ENCODE data around the gene LGMN.

DNA sequence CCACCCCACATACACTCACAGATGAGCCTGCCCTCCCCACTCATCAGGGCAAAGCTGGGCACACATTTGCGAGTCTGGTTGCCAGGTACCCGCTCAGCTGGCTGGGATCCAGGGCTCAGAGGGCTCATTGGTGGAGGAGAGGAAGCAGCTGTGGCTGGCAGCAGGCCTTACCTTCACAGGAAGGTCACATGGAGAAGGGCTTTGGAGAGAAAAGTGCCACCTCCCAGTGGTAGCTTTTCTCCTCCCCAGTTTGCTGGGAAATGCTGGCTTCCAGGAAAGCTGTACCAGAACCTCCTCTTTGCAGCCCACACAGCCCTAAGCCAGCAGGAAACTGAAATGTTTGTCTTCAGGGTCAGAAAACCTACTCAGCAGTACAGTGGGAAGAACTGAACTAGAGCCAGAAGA is 55.6 kb downstream of the LGMN start:
- no peak for TF ChIP-seq POLR2A (IDR thresholded peaks at IDR 0.05)
- TF ChIP-seq, protein P1, sequence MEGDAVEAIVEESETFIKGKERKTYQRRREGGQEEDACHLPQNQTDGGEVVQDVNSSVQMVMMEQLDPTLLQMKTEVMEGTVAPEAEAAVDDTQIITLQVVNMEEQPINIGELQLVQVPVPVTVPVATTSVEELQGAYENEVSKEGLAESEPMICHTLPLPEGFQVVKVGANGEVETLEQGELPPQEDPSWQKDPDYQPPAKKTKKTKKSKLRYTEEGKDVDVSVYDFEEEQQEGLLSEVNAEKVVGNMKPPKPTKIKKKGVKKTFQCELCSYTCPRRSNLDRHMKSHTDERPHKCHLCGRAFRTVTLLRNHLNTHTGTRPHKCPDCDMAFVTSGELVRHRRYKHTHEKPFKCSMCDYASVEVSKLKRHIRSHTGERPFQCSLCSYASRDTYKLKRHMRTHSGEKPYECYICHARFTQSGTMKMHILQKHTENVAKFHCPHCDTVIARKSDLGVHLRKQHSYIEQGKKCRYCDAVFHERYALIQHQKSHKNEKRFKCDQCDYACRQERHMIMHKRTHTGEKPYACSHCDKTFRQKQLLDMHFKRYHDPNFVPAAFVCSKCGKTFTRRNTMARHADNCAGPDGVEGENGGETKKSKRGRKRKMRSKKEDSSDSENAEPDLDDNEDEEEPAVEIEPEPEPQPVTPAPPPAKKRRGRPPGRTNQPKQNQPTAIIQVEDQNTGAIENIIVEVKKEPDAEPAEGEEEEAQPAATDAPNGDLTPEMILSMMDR (IDR thresholded peaks at IDR 0.05) = no peak
